Liver (tissue), 9 donors: ENCODE results near the gene LDLRAD4. TPM values are rescaled to one million over a fixed set of nuclear protein-coding genes. Genes with fewer than 3 reads are reported as not detected.

Source experiments
- DNase-seq: peaks from one replicate; pipeline ENCODE4 v3.0.0-alpha.2; 2017; ENCODE audit warnings: low spot score
- H3K27ac ChIP-seq, 2 donors: one replicate each; pipeline ENCODE4 v1.7.0; 2013; ENCODE audit warnings: inconsistent platforms in 2 of 2, low read length in 2 of 2, control low read depth in 1 of 2, low read depth in 1 of 2, mild to moderate bottlenecking in 1 of 2
- H3K27me3 ChIP-seq, 4 donors: one replicate each; pipeline versions ENCODE4 v1.6.1 to v1.7.0; 2013; ENCODE audit warnings: low read length in 3 of 4, inconsistent platforms in 1 of 4, mild to moderate bottlenecking in 1 of 4, moderate library complexity in 1 of 4; ENCODE audit not compliant: control insufficient read depth in 4 of 4, insufficient read depth in 4 of 4
- H3K36me3 ChIP-seq, 4 donors: one replicate each; pipeline versions ENCODE4 v1.6.1 to v1.7.0; 2013; ENCODE audit warnings: low read length in 3 of 4, mild to moderate bottlenecking in 3 of 4, low read depth in 1 of 4, moderate library complexity in 1 of 4; ENCODE audit not compliant: control insufficient read depth in 4 of 4, insufficient read depth in 3 of 4
- H3K4me1 ChIP-seq, 4 donors: one replicate each; pipeline versions ENCODE4 v1.6.1 to v1.7.0; 2013; ENCODE audit warnings: low read length in 3 of 4, mild to moderate bottlenecking in 3 of 4, moderate library complexity in 1 of 4; ENCODE audit not compliant: control insufficient read depth in 4 of 4, insufficient read depth in 4 of 4
- H3K4me3 ChIP-seq, 3 donors: one replicate each; pipeline versions ENCODE4 v1.6.1 to v1.7.0; 2013; ENCODE audit warnings: low read length in 3 of 3, control low read depth in 1 of 3, low read depth in 1 of 3, mild to moderate bottlenecking in 1 of 3
- H3K9ac ChIP-seq, 2 donors: one replicate each; pipeline ENCODE4 v1.7.0; 2013; ENCODE audit warnings: low read length in 2 of 2, mild to moderate bottlenecking in 2 of 2, moderate library complexity in 2 of 2, control low read depth in 1 of 2, low read depth in 1 of 2
- H3K9me3 ChIP-seq, 4 donors: one replicate each; pipeline versions ENCODE4 v1.6.1 to v1.7.0; 2013; ENCODE audit warnings: low read length in 3 of 4; ENCODE audit not compliant: control insufficient read depth in 4 of 4
- ATF3 ChIP-seq: IDR thresholded peaks from 2 replicates; pipeline ENCODE4 v1.6.1; 2016; ENCODE audit warnings: antibody characterized with exemption
- CTCF ChIP-seq: fragments of 150-350 bp; IDR thresholded peaks from 2 replicates; pipeline ENCODE4 v1.5.1; 2017; ENCODE audit warnings: improper control_type of control experiment, low read depth, low read length; ENCODE audit not compliant: missing input control
- EGR1 ChIP-seq, 2 donors: IDR thresholded peaks; 2 replicates each; pipeline ENCODE4 v1.6.1; 2016 to 2018; ENCODE audit warnings: antibody characterized with exemption in 2 of 2, low read depth in 2 of 2
- FOXA2 ChIP-seq: IDR thresholded peaks from 2 replicates; pipeline ENCODE4 v1.6.1; 2016; ENCODE audit warnings: antibody characterized with exemption
- GABPA ChIP-seq, 2 donors: IDR thresholded peaks in 1 of 2; conservative IDR thresholded peaks in 1 of 2; 2 replicates each; pipeline ENCODE4 v1.6.1; 2016; ENCODE audit warnings: antibody characterized with exemption in 2 of 2, mild to moderate bottlenecking in 1 of 2, moderate library complexity in 1 of 2
- HNF4A ChIP-seq, 2 donors: conservative IDR thresholded peaks; 2 replicates each; pipeline ENCODE4 v1.6.1; 2016; ENCODE audit warnings: antibody characterized with exemption in 2 of 2, mild to moderate bottlenecking in 2 of 2
- HNF4G ChIP-seq: IDR thresholded peaks from 2 replicates; pipeline ENCODE4 v1.6.1; 2016; ENCODE audit warnings: antibody characterized with exemption
- JUND ChIP-seq, 2 donors: IDR thresholded peaks; 2 replicates each; pipeline ENCODE4 v1.6.1; 2016; ENCODE audit warnings: antibody characterized with exemption in 2 of 2
- MAX ChIP-seq: IDR thresholded peaks from 2 replicates; pipeline ENCODE4 v1.6.1; 2016; ENCODE audit warnings: antibody characterized with exemption
- NR2F2 ChIP-seq: IDR thresholded peaks from 2 replicates; pipeline ENCODE4 v1.6.1; 2016; ENCODE audit warnings: antibody characterized with exemption
- RAD21 ChIP-seq, 2 donors: IDR thresholded peaks; 2 replicates each; pipeline ENCODE4 v1.6.1; 2016; ENCODE audit warnings: antibody characterized with exemption in 2 of 2, mild to moderate bottlenecking in 2 of 2
- REST ChIP-seq: IDR thresholded peaks from 2 replicates; pipeline ENCODE4 v1.6.1; 2016; ENCODE audit warnings: antibody characterized with exemption, mild to moderate bottlenecking
- RXRA ChIP-seq, 2 donors: IDR thresholded peaks; 2 replicates each; pipeline ENCODE4 v1.6.1; 2017 to 2018; ENCODE audit warnings: antibody characterized with exemption in 2 of 2, mild to moderate bottlenecking in 1 of 2
- SP1 ChIP-seq: IDR thresholded peaks from 2 replicates; pipeline ENCODE4 v1.6.1; 2018; ENCODE audit warnings: antibody characterized with exemption, mild to moderate bottlenecking
- TAF1 ChIP-seq: conservative IDR thresholded peaks from 2 replicates; pipeline ENCODE4 v1.6.1; 2016; ENCODE audit warnings: antibody characterized with exemption, mild to moderate bottlenecking
- YY1 ChIP-seq: IDR thresholded peaks from 2 replicates; pipeline ENCODE4 v1.6.1; 2016; ENCODE audit warnings: antibody characterized with exemption, mild to moderate bottlenecking
- WGBS: extraction: QIAGEN DNeasy Blood & Tissue Kit; methylation state at CpG from one replicate; pipeline ENCODE4 v1.1.7; 2013; 5-methylcytosine and 5-hydroxymethylcytosine counted together
- polyA plus RNA-seq, 2 donors: library from polyadenylated mRNA; stranded (reverse) in 1 of 2; unstranded in 1 of 2; fragments of 200-250 nt in 1 of 2; fragments of >200 nt in 1 of 2; fragmentation: Nextera tagmentation in 1 of 2; extraction: Ambion mirVana in 1 of 2; gene quantifications; one replicate each; pipeline versions ENCODE4 v1.2.1 to v1.2.3, GENCODE V29; 2013 to 2015
- total RNA-seq, 2 donors: library from RNA; depleted of rRNA; stranded (reverse); fragments of >200 nt; gene quantifications; one replicate each; pipeline ENCODE4 v1.2.3, GENCODE V29; 2014
- donor health status: healthy.
- donor health status: healthy.
- donor health status: healthy.
- donor health status: healthy.
- donor health status: healthy.

Gene LDLRAD4
- total and polyA plus RNA-seq, 4 donors = 4.8 to 41.7 (median 12.7) TPM

- Histone ChIP-seq H3K9ac (no peak overlapping the region), H3K4me3 (no peak overlapping the region), H3K36me3 (peaks cover 0 to 5% (median 3%) of the 10 kb centered on the region in 4 donors), H3K27me3 (no peaks in the 10 kb centered on the region), H3K9me3 (no peaks in the 10 kb centered on the region), H3K27ac (no peak overlapping the region), H3K4me1 (no peaks in the 10 kb centered on the region)
- 89% methylated on average over 10 of the region's 10 CpGs for WGBS
- TF ChIP-seq CTCF (no peak), TAF1 (no peak), REST (no peak), HNF4A (conservative IDR thresholded peaks at IDR 0.05) (no peak), YY1 (no peak), RXRA (IDR thresholded peaks at IDR 0.05) (no peak), ATF3 (no peak), EGR1 (IDR thresholded peaks at IDR 0.05; ENCODE audit: low read depth in 2 of 2) (no peak), GABPA (IDR thresholded peaks at IDR 0.05 in 1 of 2, conservative IDR thresholded peaks at IDR 0.05 in 1 of 2) (no peak), FOXA2 (no peak), SP1 (no peak), MAX (no peak), RAD21 (IDR thresholded peaks at IDR 0.05) (no peak)
- no peak for DNase-seq
Measured at GRCh38 chr18:13491138-13491537, 272.6 kb downstream of the LDLRAD4 start.

GRCh38 chr18:13492314-13492713, 273.8 kb downstream of the LDLRAD4 start:
- TF ChIP-seq NR2F2 (no peak), TAF1 (no peak), CTCF (no peak), GABPA (IDR thresholded peaks at IDR 0.05 in 1 of 2, conservative IDR thresholded peaks at IDR 0.05 in 1 of 2) (no peak), EGR1 (IDR thresholded peaks at IDR 0.05; ENCODE audit: low read depth in 2 of 2) (no peak), HNF4G (no peak), RAD21 (IDR thresholded peaks at IDR 0.05) (no peak), YY1 (no peak), JUND (IDR thresholded peaks at IDR 0.05) (no peak), REST (no peak)
- Histone ChIP-seq H3K4me3 (no peak overlapping the region), H3K27ac (no peak overlapping the region), H3K36me3 (peaks cover 0 to 5% (median under 1%) of the 10 kb centered on the region in 4 donors), H3K4me1 (no peaks in the 10 kb centered on the region), H3K9me3 (no peaks in the 10 kb centered on the region), H3K9ac (no peak overlapping the region), H3K27me3 (no peaks in the 10 kb centered on the region)
- no peak for DNase-seq
- 98% methylated on average over 9 of the region's 9 CpGs for WGBS
